Transverse colon (tissue), 3 donors: ENCODE data around the gene PNLDC1.

ENCODE experiments used
- POLR2A ChIP-seq: fragments of 450-650 bp; IDR thresholded peaks from one replicate; pipeline ENCODE4 v1.6.1; 2016; ENCODE audit warnings: antibody characterized with exemption, mild to moderate bottlenecking, moderate library complexity
- TF ChIP-seq, protein P1 (sequence below), 5 experiments: fragments of 200-600 bp in 3 of 5; fragments of 450-650 bp in 2 of 5; sonication (generic) in 3 of 5; IDR thresholded peaks; 1 replicate in 2 of 5; 2 replicates in 3 of 5; pipeline ENCODE4 v1.5.1; 2016 to 2017; ENCODE audit warnings: antibody characterized with exemption in 5 of 5, inconsistent platforms in 3 of 5, mild to moderate bottlenecking in 2 of 5, moderate library complexity in 1 of 5

DNA sequence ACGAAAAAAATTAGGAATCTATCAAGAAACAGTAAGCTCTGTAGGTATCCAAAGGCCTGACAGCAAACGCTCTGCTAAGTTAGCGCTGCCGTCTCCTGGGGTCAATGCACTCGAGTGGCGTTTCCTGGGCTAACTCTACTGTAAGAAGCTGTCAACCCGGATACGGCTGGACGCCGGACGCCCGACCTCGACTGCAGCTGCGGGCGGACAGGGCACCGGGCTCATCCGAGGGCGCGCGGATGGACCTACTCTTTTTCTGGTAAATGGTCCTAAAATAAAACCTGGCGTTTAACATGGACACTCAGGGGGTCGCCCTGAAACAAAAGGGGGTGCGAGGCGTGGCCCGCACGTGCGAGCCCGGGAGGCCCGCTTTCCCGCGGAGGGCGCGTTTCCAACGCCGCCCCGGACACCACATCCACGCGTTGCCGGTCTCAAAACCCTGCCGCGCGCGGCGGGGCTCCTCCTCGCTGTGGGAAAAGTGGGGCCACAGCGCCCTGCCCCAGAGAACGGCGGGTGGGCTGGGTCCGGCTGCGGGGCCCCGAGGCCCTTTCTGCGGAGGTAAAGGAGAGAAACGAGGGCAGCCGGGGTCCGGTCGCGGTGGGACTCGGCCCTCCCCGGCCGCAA is 11.2 kb upstream of the PNLDC1 start:
- TF ChIP-seq, protein P1, sequence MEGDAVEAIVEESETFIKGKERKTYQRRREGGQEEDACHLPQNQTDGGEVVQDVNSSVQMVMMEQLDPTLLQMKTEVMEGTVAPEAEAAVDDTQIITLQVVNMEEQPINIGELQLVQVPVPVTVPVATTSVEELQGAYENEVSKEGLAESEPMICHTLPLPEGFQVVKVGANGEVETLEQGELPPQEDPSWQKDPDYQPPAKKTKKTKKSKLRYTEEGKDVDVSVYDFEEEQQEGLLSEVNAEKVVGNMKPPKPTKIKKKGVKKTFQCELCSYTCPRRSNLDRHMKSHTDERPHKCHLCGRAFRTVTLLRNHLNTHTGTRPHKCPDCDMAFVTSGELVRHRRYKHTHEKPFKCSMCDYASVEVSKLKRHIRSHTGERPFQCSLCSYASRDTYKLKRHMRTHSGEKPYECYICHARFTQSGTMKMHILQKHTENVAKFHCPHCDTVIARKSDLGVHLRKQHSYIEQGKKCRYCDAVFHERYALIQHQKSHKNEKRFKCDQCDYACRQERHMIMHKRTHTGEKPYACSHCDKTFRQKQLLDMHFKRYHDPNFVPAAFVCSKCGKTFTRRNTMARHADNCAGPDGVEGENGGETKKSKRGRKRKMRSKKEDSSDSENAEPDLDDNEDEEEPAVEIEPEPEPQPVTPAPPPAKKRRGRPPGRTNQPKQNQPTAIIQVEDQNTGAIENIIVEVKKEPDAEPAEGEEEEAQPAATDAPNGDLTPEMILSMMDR (IDR thresholded peaks at IDR 0.05) = no peak
- TF ChIP-seq POLR2A = no peak
